Retina (tissue), 1 donor: ENCODE measurements around the gene CELF3.

Experiments
- DNase-seq: peaks from one replicate; pipeline ENCODE4 v3.0.0-alpha.2; 2016

Gene CELF3

DNA sequence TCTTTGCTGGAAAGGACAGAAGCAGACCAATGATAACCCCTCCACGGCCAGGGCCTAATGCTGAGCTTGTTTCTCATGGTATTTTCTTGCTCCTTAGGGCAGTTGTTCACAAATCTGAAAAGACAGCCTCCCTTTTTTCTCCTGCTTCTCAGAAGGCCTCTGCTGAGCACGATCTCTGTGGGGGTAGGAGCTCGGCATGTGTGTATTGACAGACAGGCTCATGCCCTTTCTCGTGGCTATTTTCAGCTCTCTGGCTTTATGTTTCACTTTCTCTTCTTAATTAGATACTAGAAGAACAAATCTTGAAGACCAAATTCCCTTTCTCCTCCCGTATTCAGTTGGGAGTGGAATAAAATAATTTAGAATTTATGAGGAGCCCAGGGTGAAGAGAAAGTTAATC is 4.0 kb upstream of the CELF3 start:
- DNase-seq: no peak

DNA sequence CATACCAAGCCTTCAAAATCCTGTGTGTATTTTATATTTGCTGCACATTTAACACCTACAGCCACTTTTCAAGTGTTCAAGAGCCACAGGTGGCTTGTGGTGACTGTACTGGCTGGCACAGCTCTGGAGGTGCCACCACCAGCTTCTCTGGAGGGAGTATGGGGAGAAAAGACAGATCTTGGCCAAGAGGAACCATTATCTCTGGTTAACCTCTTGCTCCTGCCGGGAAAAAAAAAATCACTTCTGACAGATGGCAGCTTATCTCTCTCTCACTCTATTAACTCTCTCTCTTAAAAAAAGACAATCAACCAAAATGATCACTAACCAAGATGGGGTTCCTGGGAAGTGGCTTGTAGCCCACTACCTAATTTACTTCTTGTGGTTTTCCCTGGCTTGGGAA is 3.5 kb upstream of the CELF3 start:
- no peak for DNase-seq

DNA sequence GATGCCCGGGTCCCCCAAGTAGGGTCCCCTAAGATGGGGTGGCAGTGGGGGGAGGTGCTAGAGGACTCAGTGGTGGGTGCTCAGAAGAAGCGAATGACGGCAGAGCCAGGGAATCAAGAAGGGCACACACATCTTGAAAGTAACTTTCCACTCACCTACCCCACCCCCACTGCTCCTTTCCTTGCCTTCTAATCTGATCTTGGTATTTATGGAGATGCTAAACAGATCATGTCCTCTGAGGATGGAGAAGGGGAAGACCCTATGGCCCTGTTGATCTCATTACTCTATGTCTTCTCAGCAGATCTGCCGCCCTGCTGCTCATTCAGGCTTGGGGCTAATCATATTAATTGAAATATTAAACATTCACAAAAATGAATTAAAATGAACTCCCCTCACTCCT is 2.1 kb upstream of the CELF3 start:
- no peak for DNase-seq

DNA sequence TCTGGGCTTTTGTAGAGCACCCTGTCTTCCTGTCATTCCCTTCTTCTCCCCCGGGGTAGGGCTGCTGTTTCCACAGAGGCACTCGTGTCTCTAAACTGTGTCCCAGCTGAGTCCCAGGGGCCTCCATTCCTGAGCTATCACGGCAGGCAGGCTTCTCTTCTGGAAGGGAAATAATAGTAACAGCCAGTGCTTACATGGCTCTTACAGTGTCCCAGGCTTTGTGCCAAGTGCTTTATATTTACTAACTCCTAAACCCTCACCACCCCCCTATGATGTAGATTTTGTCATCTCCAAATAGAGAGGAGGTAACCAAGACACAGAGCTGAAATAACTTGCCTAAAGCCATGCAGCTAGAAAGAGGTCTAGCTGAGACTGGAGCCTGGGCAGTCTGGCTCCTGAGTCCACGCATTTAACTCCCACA is 1.4 kb upstream of the CELF3 start:
- DNase-seq: no peak

- DNase-seq: no peak
Measured at GRCh38 chr1:151716405-151716762, 219 bp downstream of the CELF3 start.

GRCh38 chr1:151715726-151716404 is 738 bp downstream of the CELF3 start:
- peak; percentile 82 for DNase-seq

- DNase-seq: no peak
Measured at GRCh38 chr1:151714820-151715725, 1.5 kb downstream of the CELF3 start.

DNA sequence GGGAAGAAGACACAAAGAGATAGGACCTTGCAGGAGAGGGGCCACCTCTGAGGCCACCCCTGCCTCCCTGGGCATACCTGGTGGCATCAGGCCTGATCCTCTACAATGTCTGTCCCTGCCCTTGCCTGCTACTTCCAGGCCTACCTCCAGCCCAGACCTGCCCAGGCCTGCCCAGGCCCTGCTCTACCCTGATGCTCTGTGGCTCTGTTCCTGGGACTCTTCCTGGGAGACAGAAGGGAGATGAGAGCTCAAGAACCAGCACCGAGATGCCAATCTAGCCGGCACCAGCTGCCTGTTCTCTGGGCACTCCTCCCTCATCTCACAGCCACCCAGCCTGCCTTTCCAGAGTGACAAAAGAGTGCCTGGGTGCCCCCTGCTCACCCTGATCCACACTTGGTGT is 2.7 kb downstream of the CELF3 start:
- no peak for DNase-seq

GRCh38 chr1:151713044-151713443 is 3.6 kb downstream of the CELF3 start:
- no peak for DNase-seq

GRCh38 chr1:151711951-151712350 is 4.7 kb downstream of the CELF3 start:
- no peak for DNase-seq

DNA sequence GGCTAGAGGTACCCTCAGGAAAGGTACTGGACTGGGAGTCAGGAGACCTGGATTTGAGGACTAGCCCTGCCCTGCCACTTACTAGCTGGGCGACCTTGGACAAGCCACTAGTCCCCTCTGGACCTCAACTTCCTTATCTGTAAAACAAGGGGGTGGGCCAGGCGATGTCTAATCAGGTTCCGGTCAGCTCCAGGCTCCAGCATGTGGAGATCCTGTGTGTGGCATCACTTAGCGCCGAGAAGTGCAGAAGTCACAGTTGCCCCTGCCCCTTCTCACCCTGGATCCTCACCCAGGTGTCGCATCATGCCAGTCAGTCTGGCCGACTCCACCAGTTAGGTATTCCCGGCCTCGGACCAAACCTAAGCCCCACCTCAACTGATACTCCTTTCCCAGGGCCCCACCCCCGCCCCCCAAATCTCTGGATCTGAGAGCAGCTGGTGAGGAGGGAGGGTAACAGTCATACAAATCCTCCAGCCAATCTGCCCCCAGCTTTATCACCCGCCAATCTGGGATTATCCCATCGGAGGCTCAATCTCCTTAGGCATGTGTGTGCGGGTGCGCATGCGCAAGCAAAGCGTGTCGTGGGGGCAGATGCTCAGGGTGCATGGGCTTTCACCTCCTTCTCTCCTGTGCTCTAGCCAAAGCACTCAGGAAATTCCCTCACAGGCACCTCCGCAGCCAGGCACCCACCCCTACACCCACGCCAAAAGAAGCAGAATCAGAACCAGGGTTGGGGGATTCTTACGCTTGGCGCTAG is 5.4 kb downstream of the CELF3 start:
- peak; percentile 44 for DNase-seq

DNA sequence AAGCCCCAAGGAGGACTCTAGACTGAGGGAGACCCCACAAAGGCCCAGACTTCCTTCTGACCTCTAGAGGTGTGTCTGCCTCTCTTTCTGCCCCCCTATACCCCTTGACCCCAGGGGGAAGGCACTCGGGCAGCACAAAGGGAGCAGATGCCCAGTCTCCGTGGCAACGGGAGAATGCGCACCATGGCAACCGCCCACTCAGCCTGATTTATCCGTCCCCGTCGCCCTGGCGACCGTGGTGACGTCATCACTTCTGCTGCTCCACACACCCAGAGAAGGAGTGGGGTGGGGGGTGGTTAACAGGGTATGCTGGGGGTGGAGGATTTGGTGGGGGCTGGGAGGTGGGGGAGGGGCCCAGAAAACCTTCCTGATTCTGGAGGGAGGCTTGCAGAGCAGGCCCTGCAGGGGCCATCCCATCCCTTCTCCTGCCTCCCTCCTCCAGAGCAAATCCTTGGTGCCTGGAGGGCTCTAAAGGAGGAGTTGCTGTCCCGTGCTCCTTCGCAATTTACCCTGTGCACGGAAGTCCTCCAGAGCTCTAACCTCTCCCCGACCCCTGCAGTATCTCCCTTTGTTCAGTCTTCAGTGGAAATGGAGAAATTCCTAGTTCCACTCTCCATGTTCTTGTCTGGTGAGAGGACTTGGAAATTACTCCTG is 6.3 kb downstream of the CELF3 start:
- DNase-seq: peak; percentile 87

GRCh38 chr1:151708891-151709290 is 7.7 kb downstream of the CELF3 start:
- no peak for DNase-seq

- no peak for DNase-seq
Measured at GRCh38 chr1:151707541-151708065, 9.0 kb downstream of the CELF3 start.

- DNase-seq: no peak
Measured at GRCh38 chr1:151706464-151707415, 9.9 kb downstream of the CELF3 start.

DNA sequence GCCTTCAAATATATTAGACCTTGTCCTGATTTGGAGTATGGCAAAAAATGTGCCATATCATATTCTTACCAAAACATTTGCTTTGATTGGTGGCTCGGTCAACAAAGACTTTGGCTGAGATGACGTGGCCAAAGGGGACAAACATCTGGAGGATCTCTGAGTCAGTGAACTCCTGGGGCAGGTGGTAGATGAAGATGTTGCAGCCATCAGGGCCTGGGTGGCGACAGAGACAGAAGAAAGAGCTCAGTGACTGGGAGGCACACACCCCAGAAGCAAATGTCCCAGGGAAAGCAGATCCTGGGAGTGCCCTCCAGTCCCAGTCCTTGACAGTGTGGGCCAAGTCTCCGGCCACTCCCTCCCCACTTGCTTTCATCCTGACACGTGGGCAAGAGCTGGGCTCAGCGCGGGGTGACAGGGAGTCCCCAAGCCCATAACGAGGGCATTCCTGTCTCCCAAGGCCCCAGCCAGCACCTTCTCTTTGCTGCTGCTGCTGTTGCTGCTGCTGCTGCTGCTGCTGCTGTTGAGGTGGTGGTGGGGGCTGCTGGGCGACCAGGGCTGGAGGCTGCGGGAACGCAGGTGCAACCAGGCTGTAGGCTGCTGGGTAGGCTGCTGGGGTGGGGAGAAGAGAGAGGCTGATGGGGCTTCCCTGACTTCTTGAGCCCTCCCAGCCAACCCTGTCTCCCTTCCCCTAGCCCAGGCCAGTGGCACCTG is 10.7 kb downstream of the CELF3 start:
- DNase-seq: no peak

- no peak for DNase-seq
Measured at GRCh38 chr1:151705146-151705545, 11.5 kb downstream of the CELF3 start.

- no peak for DNase-seq
Measured at GRCh38 chr1:151704246-151704645, 12.4 kb downstream of the CELF3 start.

DNA sequence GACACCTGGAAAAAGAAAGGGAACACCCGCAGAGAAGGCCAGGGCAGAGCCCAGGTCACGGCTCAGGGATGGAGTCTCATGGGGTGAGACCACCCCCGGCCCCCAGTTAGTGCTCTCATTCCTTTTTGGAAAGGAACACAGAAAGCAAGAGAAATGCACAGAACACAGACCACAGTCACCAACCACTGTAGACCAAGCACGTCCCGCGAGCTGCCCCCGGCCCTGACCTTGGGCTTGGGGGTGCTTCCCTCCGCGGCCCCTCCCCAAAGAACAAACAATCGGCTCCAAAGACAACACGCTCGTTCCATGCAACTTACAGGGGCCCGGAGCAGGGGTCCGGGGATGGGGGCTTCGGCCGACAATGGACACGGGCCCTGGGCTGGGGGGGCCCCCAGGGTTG is 12.8 kb downstream of the CELF3 start:
- no peak for DNase-seq

DNA sequence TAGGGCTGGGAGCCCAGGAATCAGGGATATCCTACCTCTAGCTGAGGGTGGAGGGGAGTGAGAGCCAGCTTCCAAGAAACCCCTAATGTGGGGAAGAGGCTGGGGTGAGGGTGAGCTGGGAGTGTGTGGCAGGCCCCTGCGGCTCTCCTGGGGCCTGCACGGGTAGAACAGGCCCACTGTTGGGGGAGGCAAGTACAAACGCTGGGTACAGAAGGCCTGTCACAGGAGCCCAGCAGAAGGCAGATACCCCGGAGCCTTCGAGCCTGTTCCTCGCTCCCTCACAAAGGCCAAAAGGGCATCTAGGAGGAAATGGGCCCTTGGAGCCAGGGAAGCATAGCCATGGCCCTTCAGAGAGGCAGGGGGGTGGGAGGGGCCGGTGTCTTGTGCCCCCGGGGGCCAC is 13.7 kb downstream of the CELF3 start:
- DNase-seq: no peak

GRCh38 chr1:151701515-151701914 is 15.1 kb downstream of the CELF3 start:
- no peak for DNase-seq
